ENCODE measurements around the gene TPX2.

The TPX2 gene

DNA sequence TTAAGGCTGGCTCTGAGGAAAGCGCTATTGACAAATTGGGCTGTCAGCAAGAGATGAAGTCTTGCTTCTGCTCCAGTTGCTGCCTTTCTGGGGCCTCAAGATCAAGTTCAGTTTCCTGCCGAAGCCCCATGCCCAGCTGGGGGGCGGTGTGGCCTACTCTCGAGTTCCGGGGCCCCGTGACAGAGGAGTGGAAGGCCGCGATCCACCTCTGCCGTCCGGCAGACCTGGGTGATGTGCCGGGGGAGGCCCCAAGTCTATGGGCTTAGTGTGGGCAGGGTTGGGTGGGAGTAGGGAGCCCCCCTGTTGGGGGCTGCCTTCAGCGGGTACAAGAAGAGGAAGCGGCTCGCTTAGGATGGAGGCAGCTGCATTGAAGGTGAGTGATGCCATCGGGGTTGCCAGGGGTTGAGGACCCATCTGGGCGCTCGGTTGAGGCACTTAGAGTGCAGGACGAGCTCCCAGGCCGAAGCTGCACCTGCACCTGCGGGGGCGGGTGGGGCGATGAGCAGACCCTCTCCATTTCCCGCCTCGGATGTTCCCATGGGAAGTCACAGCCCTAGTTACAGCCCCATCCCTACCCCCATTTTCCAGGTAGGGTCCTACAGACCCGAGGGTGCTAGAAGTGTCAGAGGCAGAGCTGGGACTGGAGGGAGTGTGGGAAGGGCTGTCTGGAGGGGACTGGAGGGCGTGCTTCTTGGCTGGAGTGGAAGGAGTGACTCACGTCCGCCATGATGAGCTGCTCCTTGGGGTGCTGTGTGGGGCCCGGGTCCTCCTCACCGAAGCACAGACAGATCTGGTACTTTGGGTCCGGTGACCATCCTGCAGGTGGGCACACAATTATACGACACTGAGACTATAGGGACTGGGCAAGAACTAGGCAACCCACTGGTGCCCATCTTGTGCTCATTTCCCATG lies 109.3 kb downstream of the TPX2 start:
- TF ChIP-seq, protein P1, sequence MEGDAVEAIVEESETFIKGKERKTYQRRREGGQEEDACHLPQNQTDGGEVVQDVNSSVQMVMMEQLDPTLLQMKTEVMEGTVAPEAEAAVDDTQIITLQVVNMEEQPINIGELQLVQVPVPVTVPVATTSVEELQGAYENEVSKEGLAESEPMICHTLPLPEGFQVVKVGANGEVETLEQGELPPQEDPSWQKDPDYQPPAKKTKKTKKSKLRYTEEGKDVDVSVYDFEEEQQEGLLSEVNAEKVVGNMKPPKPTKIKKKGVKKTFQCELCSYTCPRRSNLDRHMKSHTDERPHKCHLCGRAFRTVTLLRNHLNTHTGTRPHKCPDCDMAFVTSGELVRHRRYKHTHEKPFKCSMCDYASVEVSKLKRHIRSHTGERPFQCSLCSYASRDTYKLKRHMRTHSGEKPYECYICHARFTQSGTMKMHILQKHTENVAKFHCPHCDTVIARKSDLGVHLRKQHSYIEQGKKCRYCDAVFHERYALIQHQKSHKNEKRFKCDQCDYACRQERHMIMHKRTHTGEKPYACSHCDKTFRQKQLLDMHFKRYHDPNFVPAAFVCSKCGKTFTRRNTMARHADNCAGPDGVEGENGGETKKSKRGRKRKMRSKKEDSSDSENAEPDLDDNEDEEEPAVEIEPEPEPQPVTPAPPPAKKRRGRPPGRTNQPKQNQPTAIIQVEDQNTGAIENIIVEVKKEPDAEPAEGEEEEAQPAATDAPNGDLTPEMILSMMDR (IDR thresholded peaks at IDR 0.05; ENCODE audit: insufficient read depth, low read length, missing control alignments), result no peak
- DNase-seq (ENCODE audit: low read depth, low spot score), result no peak
- ChIA-PET CTCF (interaction anchor here (0.6 to 7.1 kb wide), 14 partner anchors 7 to 243 kb away, joined by 3 to 113 read pairs (median 8); no protein-coding TSS in a partner anchor), POLR2A (no interaction called here)
- H3K4me3 ChIP-seq (ENCODE audit: low read depth, low read length), result no peak overlapping the region

DNA sequence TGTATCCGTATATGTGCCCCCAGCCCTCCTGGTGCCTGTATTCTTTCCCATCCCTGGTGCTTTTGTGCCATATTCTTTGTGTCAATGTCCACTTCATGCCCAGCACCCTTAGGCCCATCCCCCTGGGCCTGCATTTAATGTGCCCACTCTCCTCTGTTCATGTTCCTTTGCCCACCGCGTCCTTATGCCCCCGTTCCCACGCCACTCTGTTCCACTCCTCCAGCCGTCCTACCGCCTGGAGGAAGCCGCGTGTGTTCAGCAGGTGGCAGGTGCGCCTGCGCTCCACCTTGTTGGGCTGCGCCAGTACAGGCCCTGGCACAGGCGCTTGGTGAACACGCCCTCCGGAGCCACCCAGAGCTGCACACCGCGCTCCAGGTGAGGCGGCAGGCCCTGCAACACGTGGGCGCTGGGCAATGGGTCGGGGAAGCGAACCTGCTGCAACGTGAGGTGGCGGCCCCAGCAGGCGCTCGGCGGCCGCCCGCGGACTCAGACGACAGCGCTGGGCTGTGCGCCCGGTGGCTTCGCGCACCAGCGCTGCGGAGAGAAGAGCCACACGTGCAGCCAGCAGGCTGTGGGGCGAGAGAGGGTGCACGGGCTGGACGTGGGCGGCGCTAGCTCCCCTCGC lies 110.3 kb downstream of the TPX2 start:
- TF ChIP-seq, protein P1 (IDR thresholded peaks at IDR 0.05; ENCODE audit: insufficient read depth, low read length, missing control alignments), result no peak
- CTCF ChIA-PET, result interaction anchor here (0.6 to 8.0 kb wide), 11 partner anchors 11 to 241 kb away, joined by 3 to 125 read pairs (median 53); partner anchors contain the start of gene PDRG1
- POLR2A ChIA-PET, result no interaction called here
- DNase-seq (ENCODE audit: low read depth, low spot score), result no peak
- H3K4me3 ChIP-seq (ENCODE audit: low read depth, low read length), result no peak overlapping the region
